ENCODE data around the gene CCND3. TPM values are rescaled to one million over a fixed set of nuclear protein-coding genes. Genes with fewer than 3 reads are reported as not detected.
A peak's percentile ranks its signal among the peaks of the same experiment; 100 is the strongest.

Gene CCND3
- total RNA-seq, 1 donor from 2014 or later = 182 TPM

GRCh38 chr6:41935685-41936072 is 5.9 kb downstream of the CCND3 start:
- Histone ChIP-seq H3K27ac (peak overlapping the region; percentile 84), H3K36me3 (peaks cover 64% of the 10 kb centered on the region), H3K4me1 (peaks cover 59% of the 10 kb centered on the region), H3K27me3 (ENCODE audit: low read depth) (no peaks in the 10 kb centered on the region), H3K4me3 (peak overlapping the region; percentile 12), H3K9me3 (no peaks in the 10 kb centered on the region)
- intact Hi-C loops (cut with DNase I) = loop anchor here (10.0 kb wide), 1 partner anchor 109 kb away; no protein-coding TSS in a partner anchor
- ATAC-seq (no peak), DNase-seq (no peak)
- no peak for TF ChIP-seq CTCF (IDR thresholded peaks at IDR 0.05)

GRCh38 chr6:41935193-41935574 is 6.4 kb downstream of the CCND3 start:
- ATAC-seq = no peak
- intact Hi-C loops (cut with DNase I) = loop anchor here (10.0 kb wide), 1 partner anchor 110 kb away; no protein-coding TSS in a partner anchor
- H3K36me3 ChIP-seq = peaks cover 69% of the 10 kb centered on the region
- peaks cover 59% of the 10 kb centered on the region for H3K4me1 ChIP-seq
- no peak overlapping the region for H3K4me3 ChIP-seq
- DNase-seq = no peak
- no peak overlapping the region for H3K27ac ChIP-seq
- no peaks in the 10 kb centered on the region for H3K27me3 ChIP-seq (ENCODE audit: low read depth)
- TF ChIP-seq CTCF (IDR thresholded peaks at IDR 0.05) = no peak
- no peaks in the 10 kb centered on the region for H3K9me3 ChIP-seq

- TF ChIP-seq CTCF (IDR thresholded peaks at IDR 0.05) = no peak
- H3K27ac ChIP-seq = no peak overlapping the region
- ATAC-seq (no peak), DNase-seq (no peak)
- H3K4me1 ChIP-seq = peaks cover 53% of the 10 kb centered on the region
- no peaks in the 10 kb centered on the region for H3K9me3 ChIP-seq
- no peaks in the 10 kb centered on the region for H3K27me3 ChIP-seq (ENCODE audit: low read depth)
- intact Hi-C loops (cut with DNase I) = loop anchor here (10.0 kb wide), 1 partner anchor 110 kb away; no protein-coding TSS in a partner anchor
- peaks cover 75% of the 10 kb centered on the region for H3K36me3 ChIP-seq
- no peak overlapping the region for H3K4me3 ChIP-seq
These were observed 7.1 kb downstream of the CCND3 start for GRCh38 chr6:41934278-41935192.

- TF ChIP-seq CTCF (IDR thresholded peaks at IDR 0.05) = no peak
- Histone ChIP-seq H3K9me3 (no peaks in the 10 kb centered on the region), H3K36me3 (peaks cover 97% of the 10 kb centered on the region), H3K27me3 (ENCODE audit: low read depth) (no peaks in the 10 kb centered on the region), H3K27ac (no peak overlapping the region), H3K4me3 (no peak overlapping the region), H3K4me1 (peaks cover 32% of the 10 kb centered on the region)
- ATAC-seq (no peak), DNase-seq (no peak)
- intact Hi-C loops (cut with DNase I) = loop anchor here (10.0 kb wide), 1 partner anchor 112 kb away; no protein-coding TSS in a partner anchor
These were observed 9.2 kb downstream of the CCND3 start for GRCh38 chr6:41932378-41932777.

GRCh38 chr6:41931792-41932191 is 9.8 kb downstream of the CCND3 start:
- no peaks in the 10 kb centered on the region for H3K27me3 ChIP-seq (ENCODE audit: low read depth)
- intact Hi-C loops (cut with DNase I) = loop anchor here (10.0 kb wide), 1 partner anchor 113 kb away; no protein-coding TSS in a partner anchor
- ATAC-seq = no peak
- H3K27ac ChIP-seq = no peak overlapping the region
- H3K4me1 ChIP-seq = peaks cover 26% of the 10 kb centered on the region
- no peak for DNase-seq
- no peak overlapping the region for H3K4me3 ChIP-seq
- no peak for TF ChIP-seq CTCF (IDR thresholded peaks at IDR 0.05)
- no peaks in the 10 kb centered on the region for H3K9me3 ChIP-seq
- peaks cover 98% of the 10 kb centered on the region for H3K36me3 ChIP-seq

Measured in lower lobe of right lung (tissue), 2 donors.